Measurements from ENCODE around the gene CTTNBP2NL. TPM values are rescaled to one million over a fixed set of nuclear protein-coding genes. Genes with fewer than 3 reads are reported as not detected.
"Not testable (repeated sequence)": the region's sequence is repeated elsewhere in the genome, so short reads cannot be mapped to it uniquely, and the experiment has no call there.

Gene CTTNBP2NL
- total and polyA plus RNA-seq, 2 experiments from 2014 or later, result 18.5 to 31.0 TPM

DNA sequence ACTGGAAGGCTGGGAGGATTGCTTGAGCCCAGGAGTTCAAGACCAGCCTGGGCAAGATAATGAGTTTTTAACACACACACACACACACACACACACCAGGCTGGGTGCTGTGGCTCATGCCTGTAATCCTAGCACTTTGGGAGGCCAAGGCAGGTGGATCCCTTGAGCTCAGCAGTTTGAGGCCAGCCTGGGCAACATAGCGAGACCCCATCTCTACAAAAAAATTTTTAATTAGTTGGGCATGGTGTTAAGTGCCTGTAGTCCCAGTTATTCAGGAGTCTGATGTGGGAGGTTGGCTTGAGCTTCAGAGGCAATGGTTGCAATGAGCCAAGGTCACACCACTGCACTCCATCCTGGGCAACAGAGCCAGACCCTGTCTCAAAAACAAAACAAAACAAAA lies 90.0 kb downstream of the CTTNBP2NL start:
- not testable (repeated sequence) for H3K36me3 ChIP-seq (ENCODE audit: insufficient read depth); H3K9me3 Mint-ChIP-seq; H3K4me1 ChIP-seq (ENCODE audit: insufficient read depth); H3K27me3 Mint-ChIP-seq (ENCODE audit: insufficient read depth, low read depth, poor library complexity); ATAC-seq; H3K4me1 Mint-ChIP-seq; H2AFZ ChIP-seq; H3K9me2 ChIP-seq (ENCODE audit: insufficient read depth); H3K4me3 Mint-ChIP-seq; DNase-seq (ENCODE audit: low spot score); H3K27ac ChIP-seq (ENCODE audit: low read depth); H3K4me2 ChIP-seq; H3K79me2 ChIP-seq (replicated peaks; ENCODE audit: insufficient read depth); H3K27ac Mint-ChIP-seq; H3K4me3 ChIP-seq; H3K36me3 Mint-ChIP-seq (ENCODE audit: low read depth); H3F3A ChIP-seq (replicated peaks; ENCODE audit: low read depth); H3K27me3 ChIP-seq (ENCODE audit: insufficient read depth); H4K20me1 ChIP-seq (replicated peaks; ENCODE audit: insufficient read depth)

DNA sequence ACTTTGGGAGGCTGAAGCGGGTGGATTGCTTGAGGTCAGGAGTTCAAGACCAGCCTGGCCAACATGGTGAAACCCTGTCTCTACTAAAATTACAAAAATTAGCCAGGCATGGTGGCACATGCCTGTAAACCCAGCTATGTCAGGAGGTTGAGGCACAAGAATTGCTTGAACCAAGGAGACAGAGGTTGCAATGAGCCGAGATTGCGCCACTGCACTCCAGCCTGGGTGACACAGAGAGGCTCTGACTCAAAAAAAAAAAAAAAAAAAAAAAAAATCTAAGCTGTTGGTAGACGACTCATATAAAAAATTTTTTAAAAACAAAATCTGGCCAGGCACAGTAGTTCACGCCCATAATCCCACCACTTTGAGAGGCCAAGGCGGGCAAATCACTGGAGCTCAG lies 91.7 kb downstream of the CTTNBP2NL start:
- not testable (repeated sequence) for ATAC-seq; H3K79me2 ChIP-seq (replicated peaks; ENCODE audit: insufficient read depth); H3K36me3 ChIP-seq (ENCODE audit: insufficient read depth); H3K36me3 Mint-ChIP-seq (ENCODE audit: low read depth); H3K9me3 Mint-ChIP-seq; H3K4me1 Mint-ChIP-seq; H3K4me1 ChIP-seq (ENCODE audit: insufficient read depth); H4K20me1 ChIP-seq (replicated peaks; ENCODE audit: insufficient read depth); H3K4me2 ChIP-seq; H3K27me3 ChIP-seq (ENCODE audit: insufficient read depth); H3K27me3 Mint-ChIP-seq (ENCODE audit: insufficient read depth, low read depth, poor library complexity); H2AFZ ChIP-seq; H3K4me3 Mint-ChIP-seq; H3K27ac ChIP-seq (ENCODE audit: low read depth); H3K27ac Mint-ChIP-seq; H3K9me2 ChIP-seq (ENCODE audit: insufficient read depth); DNase-seq (ENCODE audit: low spot score); H3K4me3 ChIP-seq; H3F3A ChIP-seq (replicated peaks; ENCODE audit: low read depth)

DNA sequence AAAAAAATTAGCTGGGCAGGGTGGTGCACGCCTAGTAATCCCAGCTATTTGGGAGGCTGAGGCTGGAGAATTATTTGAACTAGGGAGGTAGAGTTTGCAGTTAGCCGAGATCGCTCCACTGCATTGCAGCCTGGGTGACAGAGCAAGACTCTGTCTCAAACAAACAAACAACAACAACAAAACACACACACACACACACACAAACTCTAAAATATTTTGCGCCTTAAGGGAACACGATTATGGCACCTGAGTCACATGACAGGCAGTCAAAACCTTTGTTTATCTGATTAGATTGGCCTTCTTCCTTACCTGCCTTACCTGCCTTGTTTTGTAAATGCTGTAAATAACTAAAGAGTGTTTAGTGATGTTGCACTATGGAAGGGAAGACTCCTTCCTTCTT lies 92.1 kb downstream of the CTTNBP2NL start:
- no peak for TF ChIP-seq EZH2 (IDR thresholded peaks at IDR 0.05; ENCODE audit: low read depth, unreplicated experiment)
- TF ChIP-seq, protein P1, sequence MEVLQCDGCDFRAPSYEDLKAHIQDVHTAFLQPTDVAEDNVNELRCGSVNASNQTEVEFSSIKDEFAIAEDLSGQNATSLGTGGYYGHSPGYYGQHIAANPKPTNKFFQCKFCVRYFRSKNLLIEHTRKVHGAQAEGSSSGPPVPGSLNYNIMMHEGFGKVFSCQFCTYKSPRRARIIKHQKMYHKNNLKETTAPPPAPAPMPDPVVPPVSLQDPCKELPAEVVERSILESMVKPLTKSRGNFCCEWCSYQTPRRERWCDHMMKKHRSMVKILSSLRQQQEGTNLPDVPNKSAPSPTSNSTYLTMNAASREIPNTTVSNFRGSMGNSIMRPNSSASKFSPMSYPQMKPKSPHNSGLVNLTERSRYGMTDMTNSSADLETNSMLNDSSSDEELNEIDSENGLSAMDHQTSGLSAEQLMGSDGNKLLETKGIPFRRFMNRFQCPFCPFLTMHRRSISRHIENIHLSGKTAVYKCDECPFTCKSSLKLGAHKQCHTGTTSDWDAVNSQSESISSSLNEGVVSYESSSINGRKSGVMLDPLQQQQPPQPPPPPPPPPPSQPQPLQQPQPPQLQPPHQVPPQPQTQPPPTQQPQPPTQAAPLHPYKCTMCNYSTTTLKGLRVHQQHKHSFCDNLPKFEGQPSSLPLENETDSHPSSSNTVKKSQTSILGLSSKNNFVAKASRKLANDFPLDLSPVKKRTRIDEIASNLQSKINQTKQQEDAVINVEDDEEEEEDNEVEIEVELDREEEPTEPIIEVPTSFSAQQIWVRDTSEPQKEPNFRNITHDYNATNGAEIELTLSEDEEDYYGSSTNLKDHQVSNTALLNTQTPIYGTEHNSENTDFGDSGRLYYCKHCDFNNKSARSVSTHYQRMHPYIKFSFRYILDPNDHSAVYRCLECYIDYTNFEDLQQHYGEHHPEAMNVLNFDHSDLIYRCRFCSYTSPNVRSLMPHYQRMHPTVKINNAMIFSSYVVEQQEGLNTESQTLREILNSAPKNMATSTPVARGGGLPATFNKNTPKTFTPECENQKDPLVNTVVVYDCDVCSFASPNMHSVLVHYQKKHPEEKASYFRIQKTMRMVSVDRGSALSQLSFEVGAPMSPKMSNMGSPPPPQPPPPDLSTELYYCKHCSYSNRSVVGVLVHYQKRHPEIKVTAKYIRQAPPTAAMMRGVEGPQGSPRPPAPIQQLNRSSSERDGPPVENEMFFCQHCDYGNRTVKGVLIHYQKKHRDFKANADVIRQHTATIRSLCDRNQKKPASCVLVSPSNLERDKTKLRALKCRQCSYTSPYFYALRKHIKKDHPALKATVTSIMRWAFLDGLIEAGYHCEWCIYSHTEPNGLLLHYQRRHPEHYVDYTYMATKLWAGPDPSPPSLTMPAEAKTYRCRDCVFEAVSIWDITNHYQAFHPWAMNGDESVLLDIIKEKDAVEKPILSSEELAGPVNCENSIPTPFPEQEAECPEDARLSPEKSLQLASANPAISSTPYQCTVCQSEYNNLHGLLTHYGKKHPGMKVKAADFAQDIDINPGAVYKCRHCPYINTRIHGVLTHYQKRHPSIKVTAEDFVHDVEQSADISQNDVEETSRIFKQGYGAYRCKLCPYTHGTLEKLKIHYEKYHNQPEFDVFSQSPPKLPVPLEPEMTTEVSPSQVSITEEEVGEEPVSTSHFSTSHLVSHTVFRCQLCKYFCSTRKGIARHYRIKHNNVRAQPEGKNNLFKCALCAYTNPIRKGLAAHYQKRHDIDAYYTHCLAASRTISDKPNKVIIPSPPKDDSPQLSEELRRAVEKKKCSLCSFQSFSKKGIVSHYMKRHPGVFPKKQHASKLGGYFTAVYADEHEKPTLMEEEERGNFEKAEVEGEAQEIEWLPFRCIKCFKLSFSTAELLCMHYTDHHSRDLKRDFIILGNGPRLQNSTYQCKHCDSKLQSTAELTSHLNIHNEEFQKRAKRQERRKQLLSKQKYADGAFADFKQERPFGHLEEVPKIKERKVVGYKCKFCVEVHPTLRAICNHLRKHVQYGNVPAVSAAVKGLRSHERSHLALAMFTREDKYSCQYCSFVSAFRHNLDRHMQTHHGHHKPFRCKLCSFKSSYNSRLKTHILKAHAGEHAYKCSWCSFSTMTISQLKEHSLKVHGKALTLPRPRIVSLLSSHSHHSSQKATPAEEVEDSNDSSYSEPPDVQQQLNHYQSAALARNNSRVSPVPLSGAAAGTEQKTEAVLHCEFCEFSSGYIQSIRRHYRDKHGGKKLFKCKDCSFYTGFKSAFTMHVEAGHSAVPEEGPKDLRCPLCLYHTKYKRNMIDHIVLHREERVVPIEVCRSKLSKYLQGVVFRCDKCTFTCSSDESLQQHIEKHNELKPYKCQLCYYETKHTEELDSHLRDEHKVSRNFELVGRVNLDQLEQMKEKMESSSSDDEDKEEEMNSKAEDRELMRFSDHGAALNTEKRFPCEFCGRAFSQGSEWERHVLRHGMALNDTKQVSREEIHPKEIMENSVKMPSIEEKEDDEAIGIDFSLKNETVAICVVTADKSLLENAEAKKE (CRISPR knock-in tag; IDR thresholded peaks at IDR 0.05), result no peak
- no peak overlapping the region for H3K27ac ChIP-seq (ENCODE audit: low read depth)
- H3K27me3 Mint-ChIP-seq (ENCODE audit: insufficient read depth, low read depth, poor library complexity), result no peaks in the 10 kb centered on the region
- H3K36me3 ChIP-seq (ENCODE audit: insufficient read depth), result no peaks in the 10 kb centered on the region
- H2AFZ ChIP-seq, result no peak overlapping the region
- no peak overlapping the region for H3K4me2 ChIP-seq
- no peaks in the 10 kb centered on the region; the same call in 1 of the 2 replicates for H4K20me1 ChIP-seq (replicated peaks; ENCODE audit: insufficient read depth)
- H3F3A ChIP-seq (replicated peaks; ENCODE audit: low read depth), result no peaks in the 10 kb centered on the region
- no peaks in the 10 kb centered on the region for H3K9me2 ChIP-seq (ENCODE audit: insufficient read depth)
- DNase-seq (ENCODE audit: low spot score) (no peak), ATAC-seq (no peak)
- no peaks in the 10 kb centered on the region for H3K4me1 Mint-ChIP-seq
- H3K27me3 ChIP-seq (ENCODE audit: insufficient read depth), result no peaks in the 10 kb centered on the region
- H3K4me3 ChIP-seq, result no peak overlapping the region
- H3K79me2 ChIP-seq (replicated peaks; ENCODE audit: insufficient read depth), result no peaks in the 10 kb centered on the region
- no peaks in the 10 kb centered on the region for H3K9me3 Mint-ChIP-seq
- H3K27ac Mint-ChIP-seq, result no peak overlapping the region
- no peaks in the 10 kb centered on the region for H3K4me1 ChIP-seq (ENCODE audit: insufficient read depth)
- H3K4me3 Mint-ChIP-seq, result no peak overlapping the region
- no peaks in the 10 kb centered on the region for H3K36me3 Mint-ChIP-seq (ENCODE audit: low read depth)
